PC-9 (cell line): ENCODE data around the gene LAD1. TPM values are rescaled to one million over a fixed set of nuclear protein-coding genes. Genes with fewer than 3 reads are reported as not detected.

Experiments used
- BruUV-seq: library from RNA; stranded (reverse); fragments of 400-500 nt; replicated peaks from 2 replicates; lab custom pipeline; 2021; lab: Mats Ljungman, UMichigan
- CTCF ChIA-PET: fragments of 300-600 bp; sonication (Branson Sonifier 250); formaldehyde crosslinking; loops from one replicate; lab custom pipeline; 2022; ENCODE audit warnings: antibody characterized with exemption; lab: Charles Lee
- POLR2A ChIA-PET: fragments of 300-600 bp; sonication (Branson Sonifier 250); formaldehyde crosslinking; loops from one replicate; lab custom pipeline; 2022; ENCODE audit warnings: antibody characterized with exemption; ENCODE audit not compliant: unreplicated experiment; lab: Charles Lee
- DNase-seq, 2 experiments: peaks; one replicate each; pipeline versions ENCODE4 v3.0.0 to v3.0.0-alpha.2; 2015 to 2022; ENCODE audit warnings: mixed read lengths in 1 of 2
- H2AFZ ChIP-seq: fragments of 200-600 bp; sonication (generic); 2 replicates; pipeline ENCODE4 v1.8.1; 2017; ENCODE audit warnings: antibody characterized with exemption
- H3F3A ChIP-seq: fragments of 200-600 bp; sonication (generic); 2 replicates; pipeline ENCODE4 v1.8.1; 2017; ENCODE audit warnings: antibody characterized with exemption, mild to moderate bottlenecking, low read depth; ENCODE audit not compliant: insufficient read depth
- H3K27ac ChIP-seq: fragments of 200-600 bp; sonication (generic); 2 replicates; pipeline ENCODE4 v1.6.1; 2016; ENCODE audit warnings: mixed run types
- H3K27me3 ChIP-seq: fragments of 200-600 bp; sonication (generic); 2 replicates; pipeline ENCODE4 v1.6.1; 2016; ENCODE audit warnings: low read depth, mixed run types; ENCODE audit not compliant: insufficient read depth
- H3K36me3 ChIP-seq: fragments of 200-600 bp; sonication (generic); 2 replicates; pipeline ENCODE4 v1.6.1; 2016; ENCODE audit warnings: low read depth, mixed run types
- H3K4me1 ChIP-seq: fragments of 200-600 bp; sonication (generic); replicated peaks from 2 replicates; pipeline ENCODE4 v1.6.1; 2016; ENCODE audit warnings: mixed run types; ENCODE audit not compliant: insufficient read depth
- H3K4me2 ChIP-seq: fragments of 200-600 bp; sonication (generic); 2 replicates; pipeline ENCODE4 v1.6.1; 2017; ENCODE audit warnings: mixed run types
- H3K4me3 ChIP-seq: fragments of 200-600 bp; sonication (generic); 2 replicates; pipeline ENCODE4 v1.6.1; 2016; ENCODE audit warnings: mixed run types
- H3K79me2 ChIP-seq: fragments of 200-600 bp; sonication (generic); 2 replicates; pipeline ENCODE4 v1.6.1; 2017; ENCODE audit warnings: low read depth, mixed run types
- H3K9me2 ChIP-seq: fragments of 200-600 bp; sonication (generic); 2 replicates; pipeline ENCODE4 v1.8.1; 2017; ENCODE audit warnings: mild to moderate bottlenecking; ENCODE audit not compliant: insufficient read depth
- H3K9me3 ChIP-seq: fragments of 200-600 bp; sonication (generic); 2 replicates; pipeline ENCODE4 v1.8.1; 2016; ENCODE audit warnings: low read depth; ENCODE audit not compliant: insufficient read depth
- H4K20me1 ChIP-seq: fragments of 200-600 bp; sonication (generic); 2 replicates; pipeline ENCODE4 v1.8.1; 2017; ENCODE audit not compliant: insufficient read depth
- EZH2 ChIP-seq: fragments of 200-600 bp; sonication (generic); IDR thresholded peaks from 2 replicates; pipeline ENCODE4 v1.8.0; 2017; ENCODE audit warnings: antibody characterized with exemption, low read depth
- intact Hi-C: fragments of 100-400 bp; cut with micrococcal nuclease; formaldehyde crosslinking; loops from one replicate; pipeline ENCODE4 v1.10.0; 2022; ENCODE audit not compliant: unreplicated experiment
- total RNA-seq: library from RNA; stranded (reverse); gene quantifications from 2 replicates; pipeline ENCODE4 v1.2.3, GENCODE V29; 2021
- TF ChIP-seq, protein P1 (sequence below): fragments of 200-600 bp; sonication (generic); conservative IDR thresholded peaks from 2 replicates; pipeline ENCODE4 v1.6.1; 2017; ENCODE audit warnings: mixed run types, antibody characterized with exemption, mild to moderate bottlenecking, moderate library complexity

The LAD1 gene
- total RNA-seq, 1 experiment from 2014 or later, result 54.7 TPM

DNA sequence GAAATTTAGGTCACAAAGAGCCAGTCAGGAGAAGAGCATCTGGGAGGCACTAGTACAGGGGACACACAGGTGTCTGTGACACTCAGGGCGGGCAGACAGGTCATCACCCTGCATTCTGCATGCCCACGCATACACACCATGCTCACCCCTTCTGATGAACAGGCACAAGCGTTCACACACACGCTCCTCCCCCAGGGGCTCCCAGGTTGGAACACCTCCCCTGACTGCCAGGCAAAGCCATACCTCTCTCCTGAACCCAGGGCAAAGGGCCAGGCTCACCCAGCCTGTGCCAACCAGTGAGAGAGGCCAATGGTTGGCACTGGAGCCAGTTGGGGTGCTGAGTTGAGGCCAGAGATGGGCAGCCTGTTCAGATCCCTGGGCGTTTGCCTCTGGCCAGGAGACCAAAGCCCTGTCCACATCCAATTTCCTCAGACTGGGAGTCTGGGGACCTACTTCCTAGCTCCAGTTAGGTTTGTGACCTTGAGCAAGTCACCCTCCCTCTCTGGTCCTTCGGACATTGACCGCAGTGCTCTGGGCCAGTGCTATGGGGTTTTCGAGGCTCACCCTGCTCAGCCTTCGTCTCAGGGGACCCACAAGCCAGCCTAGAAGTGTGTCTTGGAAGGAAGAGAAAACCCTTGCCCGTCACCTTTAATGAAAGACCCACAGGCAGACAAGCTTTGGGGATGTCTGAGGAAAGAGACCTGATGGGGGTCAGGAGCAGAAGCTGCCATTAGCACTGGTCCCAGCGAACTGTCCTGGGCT is 5.8 kb upstream of the LAD1 start:
- intact Hi-C loops, result loop anchor here (5.0 kb wide), 1 partner anchor 43 kb away; no protein-coding TSS in a partner anchor
- POLR2A ChIA-PET, result no interaction called here

GRCh38 chr1:201404055-201404454 is 4.9 kb upstream of the LAD1 start:
- Histone ChIP-seq H2AFZ (no peak overlapping the region), H3K9me2 (no peaks in the 10 kb centered on the region), H3K79me2 (peaks cover 10% of the 10 kb centered on the region), H3K27me3 (no peaks in the 10 kb centered on the region), H3K4me1 (peaks cover 14% of the 10 kb centered on the region), H4K20me1 (no peaks in the 10 kb centered on the region), H3K4me3 (no peak overlapping the region), H3K4me2 (no peak overlapping the region), H3F3A (no peaks in the 10 kb centered on the region), H3K27ac (no peak overlapping the region), H3K9me3 (no peaks in the 10 kb centered on the region), H3K36me3 (no peaks in the 10 kb centered on the region)
- ChIA-PET CTCF (no interaction called here), POLR2A (no interaction called here)
- no peak for DNase-seq
- TF ChIP-seq, protein P1, sequence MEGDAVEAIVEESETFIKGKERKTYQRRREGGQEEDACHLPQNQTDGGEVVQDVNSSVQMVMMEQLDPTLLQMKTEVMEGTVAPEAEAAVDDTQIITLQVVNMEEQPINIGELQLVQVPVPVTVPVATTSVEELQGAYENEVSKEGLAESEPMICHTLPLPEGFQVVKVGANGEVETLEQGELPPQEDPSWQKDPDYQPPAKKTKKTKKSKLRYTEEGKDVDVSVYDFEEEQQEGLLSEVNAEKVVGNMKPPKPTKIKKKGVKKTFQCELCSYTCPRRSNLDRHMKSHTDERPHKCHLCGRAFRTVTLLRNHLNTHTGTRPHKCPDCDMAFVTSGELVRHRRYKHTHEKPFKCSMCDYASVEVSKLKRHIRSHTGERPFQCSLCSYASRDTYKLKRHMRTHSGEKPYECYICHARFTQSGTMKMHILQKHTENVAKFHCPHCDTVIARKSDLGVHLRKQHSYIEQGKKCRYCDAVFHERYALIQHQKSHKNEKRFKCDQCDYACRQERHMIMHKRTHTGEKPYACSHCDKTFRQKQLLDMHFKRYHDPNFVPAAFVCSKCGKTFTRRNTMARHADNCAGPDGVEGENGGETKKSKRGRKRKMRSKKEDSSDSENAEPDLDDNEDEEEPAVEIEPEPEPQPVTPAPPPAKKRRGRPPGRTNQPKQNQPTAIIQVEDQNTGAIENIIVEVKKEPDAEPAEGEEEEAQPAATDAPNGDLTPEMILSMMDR, result no peak
- TF ChIP-seq EZH2, result no peak
- intact Hi-C loops, result no loop called here
- no TSS peak for BruUV-seq

More for the DNA sequence above, 5.8 kb upstream of the LAD1 start:
- no peaks in the 10 kb centered on the region for H3K27me3 ChIP-seq
- no peak overlapping the region for H2AFZ ChIP-seq
- H3K4me1 ChIP-seq, result peaks cover 10% of the 10 kb centered on the region
- H3K36me3 ChIP-seq, result no peaks in the 10 kb centered on the region
- H3K4me2 ChIP-seq, result no peak overlapping the region
- no peak overlapping the region for H3K27ac ChIP-seq
- H4K20me1 ChIP-seq, result no peaks in the 10 kb centered on the region
- peaks cover 6% of the 10 kb centered on the region; the same call in 1 of the 2 replicates for H3K79me2 ChIP-seq
- H3K9me2 ChIP-seq, result no peaks in the 10 kb centered on the region
- no peak overlapping the region for H3K4me3 ChIP-seq
- no peaks in the 10 kb centered on the region for H3F3A ChIP-seq
- no peak for DNase-seq
- TF ChIP-seq EZH2, result no peak
- TF ChIP-seq, protein P1, result no peak
- CTCF ChIA-PET, result no interaction called here
- no peaks in the 10 kb centered on the region for H3K9me3 ChIP-seq
- BruUV-seq, result no TSS peak

DNA sequence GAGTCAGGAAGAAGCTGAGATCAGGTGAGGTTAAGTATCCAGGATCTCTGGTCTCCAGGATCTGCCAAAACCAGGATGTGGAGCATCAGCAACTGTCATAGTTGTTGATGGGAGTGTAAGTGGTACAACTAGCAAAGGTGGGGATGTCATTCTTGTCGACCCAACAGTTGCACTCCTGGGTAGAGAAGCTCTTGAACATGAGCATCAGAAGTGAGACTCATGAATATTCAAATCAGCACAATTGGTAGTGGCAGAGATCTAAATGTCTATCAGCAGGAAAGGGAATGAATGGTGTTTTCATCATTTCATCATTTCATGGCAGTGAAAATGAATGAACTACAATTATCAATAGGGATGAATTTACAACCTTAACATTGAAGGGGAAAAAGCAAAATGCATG is 4.2 kb upstream of the LAD1 start:
- no TSS peak for BruUV-seq
- Histone ChIP-seq H3K36me3 (no peaks in the 10 kb centered on the region), H3K27me3 (no peaks in the 10 kb centered on the region), H4K20me1 (no peaks in the 10 kb centered on the region), H3K4me2 (no peak overlapping the region), H3K9me2 (no peaks in the 10 kb centered on the region), H3K27ac (no peak overlapping the region), H3K9me3 (no peaks in the 10 kb centered on the region), H3K79me2 (peaks cover 17% of the 10 kb centered on the region), H3K4me1 (peaks cover 17% of the 10 kb centered on the region), H2AFZ (no peak overlapping the region), H3K4me3 (no peak overlapping the region), H3F3A (peaks cover 2% of the 10 kb centered on the region; the same call in 1 of the 2 replicates)
- intact Hi-C loops, result no loop called here
- CTCF ChIA-PET, result interaction anchor here (0.6 kb wide), 1 partner anchor 10 kb away, joined by 4 read pairs; no protein-coding TSS in a partner anchor
- no peak for DNase-seq
- POLR2A ChIA-PET, result no interaction called here
- TF ChIP-seq, protein P1, result no peak
- TF ChIP-seq EZH2, result no peak
